H9 (cell line): ENCODE data around the gene PRKCB. TPM values are rescaled to one million over a fixed set of nuclear protein-coding genes. Genes with fewer than 3 reads are reported as not detected.

Experiments
- DNase-seq: peaks from one replicate; pipeline ENCODE4 v3.0.0-alpha.2; 2017
- H2AFZ ChIP-seq: one replicate; pipeline ENCODE4 v1.6.1; 2013; ENCODE audit warnings: mild to moderate bottlenecking, low read length, control low read depth, moderate library complexity
- H2AK5ac ChIP-seq: 2 replicates; pipeline ENCODE4 v1.6.1; 2013; ENCODE audit warnings: low read length, control low read depth, mixed read lengths; ENCODE audit not compliant: insufficient read length
- H2BK120ac ChIP-seq: one replicate; pipeline ENCODE4 v1.6.1; 2013; ENCODE audit warnings: low read depth, mild to moderate bottlenecking, low read length, control low read depth, inconsistent platforms; ENCODE audit not compliant: poor library complexity, severe bottlenecking
- H2BK12ac ChIP-seq: 2 replicates; pipeline ENCODE4 v1.6.1; 2013; ENCODE audit warnings: low read length, control low read depth, mixed read lengths, low read depth; ENCODE audit not compliant: insufficient read length
- H2BK15ac ChIP-seq: 2 replicates; pipeline ENCODE4 v1.6.1; 2013; ENCODE audit warnings: low read depth, low read length, control low read depth
- H2BK20ac ChIP-seq: one replicate; pipeline ENCODE4 v1.6.1; 2013; ENCODE audit warnings: low read depth, mild to moderate bottlenecking, low read length, control low read depth, inconsistent platforms; ENCODE audit not compliant: poor library complexity, severe bottlenecking
- H2BK5ac ChIP-seq: 2 replicates; pipeline ENCODE4 v1.6.1; 2013; ENCODE audit warnings: low read length, control low read depth, mixed read lengths; ENCODE audit not compliant: insufficient read length
- H3K14ac ChIP-seq: 2 replicates; pipeline ENCODE4 v1.6.1; 2013; ENCODE audit warnings: low read length, control low read depth; ENCODE audit not compliant: insufficient read depth
- H3K18ac ChIP-seq: 2 replicates; pipeline ENCODE4 v1.6.1; 2013; ENCODE audit warnings: low read depth, mild to moderate bottlenecking, mixed read lengths, low read length, control low read depth; ENCODE audit not compliant: insufficient read length
- H3K23ac ChIP-seq: 2 replicates; pipeline ENCODE4 v1.6.1; 2013; ENCODE audit warnings: low read length, control low read depth, mixed read lengths, low read depth; ENCODE audit not compliant: insufficient read length
- H3K23me2 ChIP-seq: 2 replicates; pipeline ENCODE4 v1.6.1; 2013; ENCODE audit warnings: low read depth, mild to moderate bottlenecking, mixed read lengths, low read length, control low read depth; ENCODE audit not compliant: insufficient read length, poor library complexity, severe bottlenecking
- H3K27ac ChIP-seq: 2 replicates; pipeline ENCODE4 v1.5.1; 2013; ENCODE audit warnings: low read length, control low read depth, mixed read lengths, low read depth; ENCODE audit not compliant: insufficient read length
- H3K27me3 ChIP-seq: 2 replicates; pipeline ENCODE4 v1.6.1; 2013; ENCODE audit warnings: low read length, control low read depth, inconsistent platforms; ENCODE audit not compliant: insufficient read depth
- H3K4ac ChIP-seq: 2 replicates; pipeline ENCODE4 v1.6.1; 2013; ENCODE audit warnings: low read depth, mild to moderate bottlenecking, control low read depth, inconsistent platforms, low read length, moderate library complexity
- H3K4me1 ChIP-seq: 2 replicates; pipeline ENCODE4 v1.6.1; 2013; ENCODE audit warnings: low read length, control low read depth, inconsistent platforms; ENCODE audit not compliant: insufficient read depth
- H3K4me2 ChIP-seq: 2 replicates; pipeline ENCODE4 v1.6.1; 2013; ENCODE audit warnings: low read length, control low read depth, mixed read lengths; ENCODE audit not compliant: insufficient read length, insufficient read depth
- H3K56ac ChIP-seq: 2 replicates; pipeline ENCODE4 v1.6.1; 2013; ENCODE audit warnings: low read depth, mild to moderate bottlenecking, mixed read lengths, low read length, control low read depth; ENCODE audit not compliant: insufficient read length
- H3K79me1 ChIP-seq: 2 replicates; pipeline ENCODE4 v1.6.1; 2013; ENCODE audit warnings: low read depth, mild to moderate bottlenecking, moderate library complexity, low read length, control low read depth, inconsistent platforms; ENCODE audit not compliant: insufficient read depth, poor library complexity, severe bottlenecking
- H3K79me2 ChIP-seq: 2 replicates; pipeline ENCODE4 v1.6.1; 2013; ENCODE audit warnings: low read length, control low read depth, inconsistent platforms; ENCODE audit not compliant: insufficient read depth
- H3K9ac ChIP-seq: 2 replicates; pipeline ENCODE4 v1.6.1; 2013; ENCODE audit warnings: low read length, control low read depth, mixed read lengths; ENCODE audit not compliant: insufficient read length; ENCODE audit errors: extremely low read depth
- H3K9me3 ChIP-seq: one replicate; pipeline ENCODE4 v1.6.1; 2013; ENCODE audit warnings: low read depth, low read length, inconsistent platforms; ENCODE audit not compliant: control insufficient read depth
- H3T11ph ChIP-seq: one replicate; pipeline ENCODE4 v1.6.1; 2013; ENCODE audit warnings: mild to moderate bottlenecking, low read length, control low read depth, inconsistent platforms
- H4K20me1 ChIP-seq: one replicate; pipeline ENCODE4 v1.6.1; 2013; ENCODE audit not compliant: control insufficient read depth, insufficient read length, insufficient read depth
- H4K5ac ChIP-seq: 2 replicates; pipeline ENCODE4 v1.6.1; 2013; ENCODE audit warnings: low read depth, mild to moderate bottlenecking, mixed read lengths, low read length, control low read depth; ENCODE audit not compliant: insufficient read length
- H4K8ac ChIP-seq: replicated peaks from 2 replicates; pipeline ENCODE4 v1.6.1; 2013; ENCODE audit warnings: low read length, control low read depth, mixed read lengths, low read depth; ENCODE audit not compliant: insufficient read length
- H4K91ac ChIP-seq: 2 replicates; pipeline ENCODE4 v1.6.1; 2013; ENCODE audit warnings: low read depth, mild to moderate bottlenecking, moderate library complexity, mixed read lengths, low read length, control low read depth; ENCODE audit not compliant: insufficient read length
- H3K27ac Mint-ChIP-seq, 3 experiments: 2 replicates in 2 of 3; 3 replicates in 1 of 3; pipeline ENCODE4 v1.8.0; 2020 to 2021; ENCODE audit warnings: mixed read lengths in 3 of 3, mild to moderate bottlenecking in 1 of 3, moderate library complexity in 1 of 3
- H3K27me3 Mint-ChIP-seq: 2 replicates; pipeline ENCODE4 v1.8.0; 2021; ENCODE audit warnings: low read depth, mild to moderate bottlenecking, moderate library complexity, mixed read lengths
- H3K36me3 Mint-ChIP-seq, 3 experiments: 2 replicates in 2 of 3; 3 replicates in 1 of 3; pipeline ENCODE4 v1.8.0; 2020 to 2021; ENCODE audit warnings: low read depth in 3 of 3, mixed read lengths in 3 of 3; ENCODE audit not compliant: insufficient read depth in 1 of 3
- H3K4me1 Mint-ChIP-seq, 2 experiments: 2 replicates each; pipeline ENCODE4 v1.8.0; 2020; ENCODE audit warnings: mixed read lengths in 2 of 2
- H3K4me3 Mint-ChIP-seq, 2 experiments: 2 replicates in 1 of 2; 3 replicates in 1 of 2; pipeline ENCODE4 v1.8.0; 2020 to 2021; ENCODE audit warnings: mild to moderate bottlenecking in 2 of 2, mixed read lengths in 2 of 2, moderate library complexity in 1 of 2
- H3K9me3 Mint-ChIP-seq, 2 experiments: 2 replicates in 1 of 2; 3 replicates in 1 of 2; pipeline ENCODE4 v1.8.0; 2020; ENCODE audit warnings: mild to moderate bottlenecking in 2 of 2, mixed read lengths in 2 of 2, moderate library complexity in 1 of 2
- WGBS: extraction: QIAGEN DNeasy Blood & Tissue Kit; methylation state at CpG from one replicate; pipeline ENCODE4 v1.1.7; 2013; ENCODE audit warnings: missing lambda C conversion rate, low lambda C conversion rate, mixed read lengths; ENCODE audit not compliant: insufficient read length; ENCODE audit errors: extremely low coverage; 5-methylcytosine and 5-hydroxymethylcytosine counted together
- total RNA-seq: library from RNA; stranded (reverse); gene quantifications from 2 replicates; pipeline ENCODE4 v1.2.1, GENCODE V29; 2021
- TF ChIP-seq, protein P1 (sequence below): fragments of 200-600 bp; sonication (generic); conservative IDR thresholded peaks from 3 replicates; pipeline ENCODE4 v1.8.0; 2021; ENCODE audit warnings: antibody characterized with exemption, mild to moderate bottlenecking

Gene PRKCB
- total RNA-seq, 1 experiment from 2014 or later: 7.0 TPM

DNA sequence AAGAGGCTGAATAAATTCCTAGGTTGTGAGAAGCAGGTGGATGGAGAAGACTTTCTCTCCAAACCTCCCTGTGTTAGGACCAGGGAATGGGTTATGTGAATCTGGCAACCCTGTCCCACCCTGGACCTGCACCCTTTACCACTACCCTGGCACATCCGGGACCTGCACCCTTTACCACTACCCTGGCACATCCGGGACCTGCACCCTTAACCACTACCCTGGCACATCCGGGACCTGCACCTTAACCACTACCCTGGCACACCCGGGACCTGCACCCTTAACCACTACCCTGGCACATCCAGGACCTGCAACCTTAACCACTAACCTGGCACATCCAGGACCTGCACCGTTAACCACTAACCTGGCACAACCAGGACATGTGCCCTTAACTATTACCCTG lies 213.3 kb downstream of the PRKCB start:
- Histone ChIP-seq H3K23ac (no peak overlapping the region), H3K9ac (no peak overlapping the region), H3K27me3 (no peaks in the 10 kb centered on the region), H2BK15ac (no peak overlapping the region), H2AK5ac (no peak overlapping the region), H4K20me1 (no peaks in the 10 kb centered on the region), H3K4me1 (peaks cover 6% of the 10 kb centered on the region; the same call in 1 of the 2 replicates), H3K79me2 (no peaks in the 10 kb centered on the region), H2AFZ (no peak overlapping the region), H4K8ac (no peak overlapping the region), H4K91ac (no peak overlapping the region), H3K9me3 (no peaks in the 10 kb centered on the region), H2BK20ac (no peak overlapping the region), H2BK5ac (no peak overlapping the region), H4K5ac (no peak overlapping the region), H3T11ph (no peak overlapping the region), H3K18ac (no peak overlapping the region), H2BK120ac (no peak overlapping the region), H3K27ac (no peak overlapping the region), H3K4ac (no peak overlapping the region), H2BK12ac (no peak overlapping the region), H3K56ac (no peak overlapping the region), H3K4me2 (no peak overlapping the region), H3K79me1 (no peaks in the 10 kb centered on the region), H3K14ac (no peak overlapping the region), H3K23me2 (no peaks in the 10 kb centered on the region)
- no peak for DNase-seq
- TF ChIP-seq, protein P1, sequence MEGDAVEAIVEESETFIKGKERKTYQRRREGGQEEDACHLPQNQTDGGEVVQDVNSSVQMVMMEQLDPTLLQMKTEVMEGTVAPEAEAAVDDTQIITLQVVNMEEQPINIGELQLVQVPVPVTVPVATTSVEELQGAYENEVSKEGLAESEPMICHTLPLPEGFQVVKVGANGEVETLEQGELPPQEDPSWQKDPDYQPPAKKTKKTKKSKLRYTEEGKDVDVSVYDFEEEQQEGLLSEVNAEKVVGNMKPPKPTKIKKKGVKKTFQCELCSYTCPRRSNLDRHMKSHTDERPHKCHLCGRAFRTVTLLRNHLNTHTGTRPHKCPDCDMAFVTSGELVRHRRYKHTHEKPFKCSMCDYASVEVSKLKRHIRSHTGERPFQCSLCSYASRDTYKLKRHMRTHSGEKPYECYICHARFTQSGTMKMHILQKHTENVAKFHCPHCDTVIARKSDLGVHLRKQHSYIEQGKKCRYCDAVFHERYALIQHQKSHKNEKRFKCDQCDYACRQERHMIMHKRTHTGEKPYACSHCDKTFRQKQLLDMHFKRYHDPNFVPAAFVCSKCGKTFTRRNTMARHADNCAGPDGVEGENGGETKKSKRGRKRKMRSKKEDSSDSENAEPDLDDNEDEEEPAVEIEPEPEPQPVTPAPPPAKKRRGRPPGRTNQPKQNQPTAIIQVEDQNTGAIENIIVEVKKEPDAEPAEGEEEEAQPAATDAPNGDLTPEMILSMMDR: no peak
- no CpG with 5 or more reads among the region's 5 CpGs for WGBS
- peaks cover 2% of the 10 kb centered on the region; the same call in 1 of the 2 replicates for H3K27me3 Mint-ChIP-seq
- no peaks in the 10 kb centered on the region for H3K36me3 Mint-ChIP-seq
- peaks cover 35 to 41% of the 10 kb centered on the region in 2 experiments for H3K4me1 Mint-ChIP-seq
- H3K27ac Mint-ChIP-seq: no peak overlapping the region; a peak in 1 of 7 replicates
- peaks cover 0 to 4% of the 10 kb centered on the region in 2 experiments; a peak in 2 of 5 replicates for H3K9me3 Mint-ChIP-seq
- no peak overlapping the region for H3K4me3 Mint-ChIP-seq
